ENCODE results near the gene FERMT1.

DNA sequence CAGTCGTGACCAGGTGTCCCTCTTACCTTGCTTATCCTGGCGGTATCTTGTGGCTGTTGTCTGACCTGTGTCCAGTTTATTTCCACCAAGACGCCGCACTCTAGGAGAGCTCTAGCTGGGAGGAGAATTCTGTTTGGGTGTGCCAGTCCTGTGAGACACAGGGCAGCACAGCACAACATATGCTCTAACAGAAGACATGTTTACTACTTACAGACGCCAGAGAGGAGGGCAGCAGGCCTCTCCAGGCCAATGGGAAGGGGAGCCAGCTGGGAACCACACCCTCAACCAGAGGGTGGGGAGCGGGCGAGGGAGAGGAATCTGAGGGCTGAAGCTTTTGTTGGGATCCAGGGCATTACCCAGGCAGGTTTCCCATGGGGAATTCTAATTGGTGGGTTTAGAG is 25.2 kb upstream of the FERMT1 start:
- TF ChIP-seq, protein P1, sequence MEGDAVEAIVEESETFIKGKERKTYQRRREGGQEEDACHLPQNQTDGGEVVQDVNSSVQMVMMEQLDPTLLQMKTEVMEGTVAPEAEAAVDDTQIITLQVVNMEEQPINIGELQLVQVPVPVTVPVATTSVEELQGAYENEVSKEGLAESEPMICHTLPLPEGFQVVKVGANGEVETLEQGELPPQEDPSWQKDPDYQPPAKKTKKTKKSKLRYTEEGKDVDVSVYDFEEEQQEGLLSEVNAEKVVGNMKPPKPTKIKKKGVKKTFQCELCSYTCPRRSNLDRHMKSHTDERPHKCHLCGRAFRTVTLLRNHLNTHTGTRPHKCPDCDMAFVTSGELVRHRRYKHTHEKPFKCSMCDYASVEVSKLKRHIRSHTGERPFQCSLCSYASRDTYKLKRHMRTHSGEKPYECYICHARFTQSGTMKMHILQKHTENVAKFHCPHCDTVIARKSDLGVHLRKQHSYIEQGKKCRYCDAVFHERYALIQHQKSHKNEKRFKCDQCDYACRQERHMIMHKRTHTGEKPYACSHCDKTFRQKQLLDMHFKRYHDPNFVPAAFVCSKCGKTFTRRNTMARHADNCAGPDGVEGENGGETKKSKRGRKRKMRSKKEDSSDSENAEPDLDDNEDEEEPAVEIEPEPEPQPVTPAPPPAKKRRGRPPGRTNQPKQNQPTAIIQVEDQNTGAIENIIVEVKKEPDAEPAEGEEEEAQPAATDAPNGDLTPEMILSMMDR (IDR thresholded peaks at IDR 0.05) = no peak
- no peak for TF ChIP-seq POLR2A (IDR thresholded peaks at IDR 0.05)
- no peak for TF ChIP-seq EP300 (IDR thresholded peaks at IDR 0.05)

All from ovary (tissue), 3 donors.